WTC11 (cell line): ENCODE results near the gene SLC13A3.

Source experiments
- AFF4 ChIP-seq: sonication (generic); formaldehyde crosslinking; IDR thresholded peaks from 2 replicates; pipeline ENCODE4 v1.8.1; 2023; ENCODE audit warnings: mild to moderate bottlenecking, missing genetic modification reagents, borderline replicate concordance
- ATF2 ChIP-seq: sonication (generic); formaldehyde crosslinking; IDR thresholded peaks from 2 replicates; pipeline ENCODE4 v1.8.1; 2022; ENCODE audit warnings: low read depth, missing genetic modification reagents, borderline replicate concordance
- ATF6 ChIP-seq: sonication (generic); formaldehyde crosslinking; IDR thresholded peaks from 2 replicates; pipeline ENCODE4 v1.8.1; 2023; ENCODE audit warnings: mild to moderate bottlenecking, missing genetic modification reagents
- CREB1 ChIP-seq: sonication (generic); formaldehyde crosslinking; IDR thresholded peaks from 2 replicates; pipeline ENCODE4 v1.8.0; 2023; ENCODE audit warnings: mild to moderate bottlenecking, missing genetic modification reagents
- CTCF ChIP-seq: fragments of 200-600 bp; IDR thresholded peaks from 2 replicates; pipeline ENCODE4 v1.8.0; 2022; ENCODE audit warnings: antibody characterized with exemption
- JUN ChIP-seq: sonication (generic); formaldehyde crosslinking; IDR thresholded peaks from 2 replicates; pipeline ENCODE4 v1.8.0; 2023; ENCODE audit warnings: mild to moderate bottlenecking, missing genetic modification reagents
- SMAD4 ChIP-seq: sonication (generic); formaldehyde crosslinking; IDR thresholded peaks from 2 replicates; pipeline ENCODE4 v1.8.0; 2022; ENCODE audit warnings: mild to moderate bottlenecking, missing genetic modification reagents
- ZNF138 ChIP-seq: sonication (generic); formaldehyde crosslinking; conservative IDR thresholded peaks from 2 replicates; pipeline ENCODE4 v1.8.1; 2022; ENCODE audit warnings: mild to moderate bottlenecking, moderate library complexity, missing genetic modification reagents
- ZNF396 ChIP-seq: fragments of 250-450 bp; sonication (Bioruptor Pico); IDR thresholded peaks from 2 replicates; pipeline ENCODE4 v1.8.0; 2021; ENCODE audit warnings: mild to moderate bottlenecking, moderate library complexity, borderline replicate concordance
- ZSCAN18 ChIP-seq: fragments of 250-450 bp; sonication (Bioruptor Pico); IDR thresholded peaks from 2 replicates; pipeline ENCODE4 v2.1.2; 2022; ENCODE audit warnings: mild to moderate bottlenecking, moderate library complexity

GRCh38 chr20:46698788-46699187, 47.5 kb upstream of the SLC13A3 start:
- TF ChIP-seq CTCF (no peak), ATF2 (CRISPR knock-in tag) (no peak), ZNF138 (no peak), SMAD4 (CRISPR knock-in tag) (no peak), AFF4 (CRISPR knock-in tag) (no peak), CREB1 (CRISPR knock-in tag) (no peak), ZSCAN18 (CRISPR knock-in tag) (no peak), ATF6 (CRISPR knock-in tag) (no peak), JUN (CRISPR knock-in tag) (no peak), ZNF396 (CRISPR knock-in tag) (no peak)
